ENCODE data around the gene NSG1. TPM values are rescaled to one million over a fixed set of nuclear protein-coding genes. Genes with fewer than 3 reads are reported as not detected.

NSG1 gene
- total RNA-seq, 4 donors from 2014 or later: 0.13 TPM; not detected in 3

DNA sequence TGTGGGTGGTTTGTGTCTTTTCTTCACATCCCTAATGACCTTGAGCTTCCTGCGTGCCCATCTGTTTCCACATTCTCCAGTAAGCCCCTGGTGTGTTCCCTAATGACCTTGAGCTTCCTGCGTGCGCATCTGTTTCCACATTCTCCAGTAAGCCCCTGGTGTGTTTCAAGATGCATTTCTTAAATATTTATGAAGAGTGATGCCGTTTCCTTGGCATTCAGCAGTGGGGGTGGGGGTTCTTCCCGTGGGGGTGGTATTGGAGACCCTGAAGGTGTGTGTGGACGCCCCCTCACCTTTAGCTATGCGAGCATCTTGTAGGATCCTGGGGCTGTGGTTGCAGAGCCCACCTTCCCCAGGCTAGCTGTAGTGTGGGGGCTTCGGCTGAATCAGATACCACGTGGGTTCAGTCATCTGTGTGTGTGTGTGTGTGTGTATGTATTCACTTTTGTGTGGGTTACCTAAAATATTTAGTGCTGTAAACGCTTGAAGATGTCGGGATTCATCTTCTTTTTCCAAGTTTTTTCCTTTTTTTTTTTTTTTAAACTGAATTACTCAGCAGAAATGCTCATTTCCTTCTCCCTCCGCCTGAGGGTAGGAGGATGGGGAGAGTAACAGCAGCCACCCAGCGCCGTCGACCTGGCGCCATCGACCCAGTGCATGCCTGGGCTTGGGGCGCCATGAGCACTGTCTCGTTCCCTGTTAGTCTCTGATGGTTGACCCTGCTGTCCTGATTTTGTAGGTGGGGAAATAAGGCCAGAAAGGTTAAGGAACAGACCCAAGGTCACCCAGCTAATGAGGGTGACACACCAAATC, 9.9 kb downstream of the NSG1 start:
- in situ Hi-C loops (cut with MboI; ENCODE audit: low sequenced_read_pairs in 4 of 4) (no loop called here), intact Hi-C loops (cut with DNase I; ENCODE audit: low total_unique reads) (no loop called here)
- Histone ChIP-seq H3K27ac (no peak overlapping the region), H3K4me3 (no peak overlapping the region), H3K4me1 (no peaks in the 10 kb centered on the region), H3K27me3 (peaks cover 6 to 35% (median 30%) of the 10 kb centered on the region in 3 donors), H3K36me3 (no peaks in the 10 kb centered on the region), H3K9me3 (no peaks in the 10 kb centered on the region)
- DNase-seq: no peak
- ATAC-seq: no peak
- TF ChIP-seq, protein P1, sequence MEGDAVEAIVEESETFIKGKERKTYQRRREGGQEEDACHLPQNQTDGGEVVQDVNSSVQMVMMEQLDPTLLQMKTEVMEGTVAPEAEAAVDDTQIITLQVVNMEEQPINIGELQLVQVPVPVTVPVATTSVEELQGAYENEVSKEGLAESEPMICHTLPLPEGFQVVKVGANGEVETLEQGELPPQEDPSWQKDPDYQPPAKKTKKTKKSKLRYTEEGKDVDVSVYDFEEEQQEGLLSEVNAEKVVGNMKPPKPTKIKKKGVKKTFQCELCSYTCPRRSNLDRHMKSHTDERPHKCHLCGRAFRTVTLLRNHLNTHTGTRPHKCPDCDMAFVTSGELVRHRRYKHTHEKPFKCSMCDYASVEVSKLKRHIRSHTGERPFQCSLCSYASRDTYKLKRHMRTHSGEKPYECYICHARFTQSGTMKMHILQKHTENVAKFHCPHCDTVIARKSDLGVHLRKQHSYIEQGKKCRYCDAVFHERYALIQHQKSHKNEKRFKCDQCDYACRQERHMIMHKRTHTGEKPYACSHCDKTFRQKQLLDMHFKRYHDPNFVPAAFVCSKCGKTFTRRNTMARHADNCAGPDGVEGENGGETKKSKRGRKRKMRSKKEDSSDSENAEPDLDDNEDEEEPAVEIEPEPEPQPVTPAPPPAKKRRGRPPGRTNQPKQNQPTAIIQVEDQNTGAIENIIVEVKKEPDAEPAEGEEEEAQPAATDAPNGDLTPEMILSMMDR (IDR thresholded peaks at IDR 0.05 in 4 of 5, conservative IDR thresholded peaks at IDR 0.05 in 1 of 5): no peak
- no peak for TF ChIP-seq POLR2A (IDR thresholded peaks at IDR 0.05)

DNA sequence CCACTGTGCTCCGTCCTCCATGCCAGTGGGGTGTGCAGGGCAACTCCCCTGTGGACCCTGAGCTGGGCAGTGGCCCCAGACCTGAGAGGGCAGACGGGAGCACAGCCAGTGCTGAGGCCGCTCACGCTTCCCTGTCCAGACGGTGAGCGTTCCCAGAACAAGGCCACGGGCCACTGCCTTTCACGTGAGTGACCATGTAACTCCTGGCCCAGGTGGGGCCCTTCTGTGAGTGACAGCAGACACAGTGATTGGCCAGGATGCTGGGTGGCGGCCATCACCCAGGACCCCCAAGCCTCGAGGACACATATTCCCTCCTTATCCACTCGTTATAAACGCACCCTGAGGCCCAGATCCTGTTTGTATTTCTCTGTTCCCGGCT, 10.5 kb downstream of the NSG1 start:
- no peak for ATAC-seq

DNA sequence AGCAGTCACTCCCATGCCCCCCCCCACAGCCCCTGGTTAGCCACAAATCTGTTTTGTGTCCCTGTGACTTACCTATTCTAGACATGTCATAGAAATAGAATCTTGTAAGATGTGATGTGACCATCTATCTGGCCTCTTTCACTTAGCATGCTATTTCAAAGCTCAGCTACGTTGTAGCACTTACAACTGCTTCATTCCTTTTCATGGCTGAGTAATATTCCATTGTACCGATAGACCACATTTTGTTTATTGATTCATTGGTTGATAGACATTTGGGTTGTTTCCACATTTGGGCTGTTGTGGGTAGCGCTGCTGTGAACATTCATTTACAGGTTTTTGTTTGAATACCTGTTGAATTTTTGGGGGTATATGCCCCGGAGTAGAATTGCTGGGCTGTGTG, 11.5 kb downstream of the NSG1 start:
- no peak for DNase-seq
- H3K4me1 ChIP-seq: no peaks in the 10 kb centered on the region
- no peak for ATAC-seq
- H3K9me3 ChIP-seq: no peaks in the 10 kb centered on the region
- H3K36me3 ChIP-seq: no peaks in the 10 kb centered on the region
- in situ Hi-C loops (cut with MboI; ENCODE audit: low sequenced_read_pairs in 4 of 4): no loop called here
- TF ChIP-seq, protein P1 (IDR thresholded peaks at IDR 0.05 in 4 of 5, conservative IDR thresholded peaks at IDR 0.05 in 1 of 5): no peak
- TF ChIP-seq POLR2A (IDR thresholded peaks at IDR 0.05): no peak
- H3K4me3 ChIP-seq: no peak overlapping the region
- intact Hi-C loops (cut with DNase I; ENCODE audit: low total_unique reads): no loop called here
- no peak overlapping the region for H3K27ac ChIP-seq
- H3K27me3 ChIP-seq: peaks cover 6 to 31% (median 30%) of the 10 kb centered on the region in 3 donors

More for the DNA sequence above, 10.5 kb downstream of the NSG1 start:
- Histone ChIP-seq H3K27ac (no peak overlapping the region), H3K9me3 (no peaks in the 10 kb centered on the region), H3K36me3 (no peaks in the 10 kb centered on the region), H3K4me3 (no peak overlapping the region), H3K27me3 (peaks cover 6 to 35% (median 30%) of the 10 kb centered on the region in 3 donors), H3K4me1 (no peaks in the 10 kb centered on the region)
- in situ Hi-C loops (cut with MboI; ENCODE audit: low sequenced_read_pairs in 4 of 4): no loop called here
- DNase-seq: no peak
- intact Hi-C loops (cut with DNase I; ENCODE audit: low total_unique reads): no loop called here
- no peak for TF ChIP-seq POLR2A (IDR thresholded peaks at IDR 0.05)
- TF ChIP-seq, protein P1 (IDR thresholded peaks at IDR 0.05 in 4 of 5, conservative IDR thresholded peaks at IDR 0.05 in 1 of 5): no peak

DNA sequence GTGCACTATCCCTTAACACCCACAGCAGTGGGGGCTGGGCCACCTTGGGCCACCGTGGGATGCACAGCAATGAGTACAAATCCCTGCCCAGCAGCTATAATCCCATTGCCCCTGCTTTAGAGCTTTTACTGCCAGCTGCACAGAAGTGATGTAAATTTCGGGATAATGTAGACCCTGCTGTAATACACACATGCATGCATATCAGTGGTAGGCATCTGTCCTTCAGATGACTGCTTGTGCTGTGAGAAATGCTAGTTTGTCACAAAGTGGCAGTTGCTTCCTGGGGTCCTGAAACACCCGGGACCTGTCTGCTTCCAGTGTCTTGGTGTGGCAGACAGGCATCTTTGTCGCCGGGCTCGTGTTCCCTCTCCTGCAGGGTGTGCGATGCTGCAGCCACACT, 14.1 kb downstream of the NSG1 start:
- Histone ChIP-seq H3K9me3 (no peaks in the 10 kb centered on the region), H3K4me1 (no peaks in the 10 kb centered on the region), H3K27me3 (peaks cover 0 to 26% (median 13%) of the 10 kb centered on the region in 3 donors), H3K4me3 (no peak overlapping the region), H3K27ac (no peak overlapping the region), H3K36me3 (no peaks in the 10 kb centered on the region)
- ATAC-seq (no peak), DNase-seq (no peak)
- in situ Hi-C loops (cut with MboI; ENCODE audit: low sequenced_read_pairs in 4 of 4) (no loop called here), intact Hi-C loops (cut with DNase I; ENCODE audit: low total_unique reads) (no loop called here)
- no peak for TF ChIP-seq POLR2A (IDR thresholded peaks at IDR 0.05)
- TF ChIP-seq, protein P1 (IDR thresholded peaks at IDR 0.05 in 4 of 5, conservative IDR thresholded peaks at IDR 0.05 in 1 of 5): no peak

Data from gastrocnemius medialis (tissue), 4 donors.